ENCODE results near the gene TUBB. TPM values are rescaled to one million over a fixed set of nuclear protein-coding genes. Genes with fewer than 3 reads are reported as not detected.

Gene TUBB
- total and polyA plus RNA-seq, 4 donors = 115 to 533 (median 210) TPM

GRCh38 chr6:30741063-30741779, 21.1 kb downstream of the TUBB start:
- no peaks in the 10 kb centered on the region for H3K27me3 ChIP-seq (ENCODE audit: control insufficient read depth in 4 of 4, insufficient read depth in 4 of 4, low read length in 3 of 4)
- DNase-seq (ENCODE audit: low spot score) = no peak
- TF ChIP-seq ZBTB33 (IDR thresholded peaks at IDR 0.05) = no peak
- TF ChIP-seq REST (IDR thresholded peaks at IDR 0.05) = no peak
- TF ChIP-seq RXRA (IDR thresholded peaks at IDR 0.05) = no peak
- no peak for TF ChIP-seq NR2F2 (IDR thresholded peaks at IDR 0.05)
- TF ChIP-seq FOXA1 (IDR thresholded peaks at IDR 0.05) = no peak
- TF ChIP-seq RAD21 (IDR thresholded peaks at IDR 0.05) = no peak
- TF ChIP-seq FOXA2 (IDR thresholded peaks at IDR 0.05) = no peak
- no peak for TF ChIP-seq YY1 (IDR thresholded peaks at IDR 0.05)
- no peak for TF ChIP-seq MAX (IDR thresholded peaks at IDR 0.05)
- TF ChIP-seq ATF3 (IDR thresholded peaks at IDR 0.05) = no peak
- no peak for TF ChIP-seq HNF4G (IDR thresholded peaks at IDR 0.05)
- no peak for TF ChIP-seq EGR1 (IDR thresholded peaks at IDR 0.05; ENCODE audit: low read depth in 2 of 2)
- H3K36me3 ChIP-seq (ENCODE audit: control insufficient read depth in 4 of 4, insufficient read depth in 3 of 4, low read depth in 1 of 4, low read length in 3 of 4) = peaks cover 7 to 32% (median 24%) of the 10 kb centered on the region in 4 donors
- H3K9me3 ChIP-seq (ENCODE audit: control insufficient read depth in 4 of 4, low read length in 3 of 4) = no peaks in the 10 kb centered on the region
- H3K27ac ChIP-seq (ENCODE audit: low read depth in 1 of 2, low read length in 2 of 2) = peak overlapping the region; percentile 83 to 92
- peak overlapping the region in 2 of 3 donors; percentile 61 to 69 for H3K4me3 ChIP-seq (ENCODE audit: low read depth in 1 of 3, low read length in 3 of 3)
- H3K9ac ChIP-seq (ENCODE audit: low read depth in 1 of 2, low read length in 2 of 2) = peak overlapping the region in 1 of 2 donors; percentile 79
- WGBS = 81% methylated on average over 8 of the region's 8 CpGs
- H3K4me1 ChIP-seq (ENCODE audit: control insufficient read depth in 4 of 4, insufficient read depth in 4 of 4, low read length in 3 of 4) = peaks cover 1 to 21% (median 12%) of the 10 kb centered on the region in 4 donors

GRCh38 chr6:30741789-30742315, 21.7 kb downstream of the TUBB start:
- DNase-seq (ENCODE audit: low spot score) = no peak
- WGBS = 20% methylated on average over 13 of the region's 13 CpGs
- peaks cover 7 to 30% (median 24%) of the 10 kb centered on the region in 4 donors for H3K36me3 ChIP-seq (ENCODE audit: control insufficient read depth in 4 of 4, insufficient read depth in 3 of 4, low read depth in 1 of 4, low read length in 3 of 4)
- peak overlapping the region; percentile 8 to 79 for H3K9ac ChIP-seq (ENCODE audit: low read depth in 1 of 2, low read length in 2 of 2)
- no peak for TF ChIP-seq HNF4A (conservative IDR thresholded peaks at IDR 0.05)
- no peak for TF ChIP-seq GABPA (IDR thresholded peaks at IDR 0.05 in 1 of 2, conservative IDR thresholded peaks at IDR 0.05 in 1 of 2)
- TF ChIP-seq REST (IDR thresholded peaks at IDR 0.05) = no peak
- peak overlapping the region; percentile 83 to 92 for H3K27ac ChIP-seq (ENCODE audit: low read depth in 1 of 2, low read length in 2 of 2)
- no peaks in the 10 kb centered on the region for H3K27me3 ChIP-seq (ENCODE audit: control insufficient read depth in 4 of 4, insufficient read depth in 4 of 4, low read length in 3 of 4)
- no peaks in the 10 kb centered on the region for H3K9me3 ChIP-seq (ENCODE audit: control insufficient read depth in 4 of 4, low read length in 3 of 4)
- peak overlapping the region; percentile 61 to 96 (median 69) for H3K4me3 ChIP-seq (ENCODE audit: low read depth in 1 of 3, low read length in 3 of 3)
- H3K4me1 ChIP-seq (ENCODE audit: control insufficient read depth in 4 of 4, insufficient read depth in 4 of 4, low read length in 3 of 4) = peaks cover 1 to 21% (median 12%) of the 10 kb centered on the region in 4 donors
